Measurements from ENCODE around the gene WDR53. TPM values are rescaled to one million over a fixed set of nuclear protein-coding genes. Genes with fewer than 3 reads are reported as not detected.
"Not testable (repeated sequence)": the region's sequence is repeated elsewhere in the genome, so short reads cannot be mapped to it uniquely, and the experiment has no call there.

Gene WDR53
- total and polyA plus RNA-seq, 5 donors from 2014 or later = 32.3 to 46.0 (median 35.7) TPM

- no peaks in the 10 kb centered on the region for H3K9me3 ChIP-seq (ENCODE audit: control insufficient read depth in 2 of 2, low read length in 2 of 2)
- peak overlapping the region; percentile 44 to 84 (median 54) for H3K27ac Mint-ChIP-seq
- H3K27me3 ChIP-seq (ENCODE audit: control insufficient read depth, insufficient read depth, low read length) = no peaks in the 10 kb centered on the region
- peak; percentile 39 to 85 (median 67) for DNase-seq
- H3K36me3 ChIP-seq (ENCODE audit: control insufficient read depth, insufficient read depth, low read length) = no peaks in the 10 kb centered on the region
- no peaks in the 10 kb centered on the region for H3K9me3 Mint-ChIP-seq
- H3K4me1 Mint-ChIP-seq = peaks cover 8 to 20% (median 12%) of the 10 kb centered on the region in 4 donors
- peaks cover 9% of the 10 kb centered on the region for H3K4me1 ChIP-seq (ENCODE audit: control insufficient read depth, insufficient read depth, low read length, poor library complexity, severe bottlenecking)
- peak overlapping the region in 2 of 4 donors; percentile 36 to 42 for H3K4me3 Mint-ChIP-seq
- H3K4me3 ChIP-seq (ENCODE audit: low read depth, low read length) = peak overlapping the region; percentile 13
- ATAC-seq (ENCODE audit: low read depth in 2 of 2) = peak; percentile 79 to 83
- H3K27ac ChIP-seq (ENCODE audit: insufficient read depth, low read length, poor library complexity, severe bottlenecking) = no peak overlapping the region
- H3K27me3 Mint-ChIP-seq = peaks cover 11% of the 10 kb centered on the region
- H3K36me3 Mint-ChIP-seq = no peaks in the 10 kb centered on the region
These were observed 36.2 kb upstream of the WDR53 start for GRCh38 chr3:196604548-196604947.

- no peaks in the 10 kb centered on the region for H3K36me3 ChIP-seq (ENCODE audit: control insufficient read depth, insufficient read depth, low read length)
- H3K4me1 Mint-ChIP-seq = peaks cover 5 to 14% (median 9%) of the 10 kb centered on the region in 4 donors
- H3K4me3 Mint-ChIP-seq = peak overlapping the region in 1 of 4 donors; percentile 3
These were observed 35.3 kb upstream of the WDR53 start for GRCh38 chr3:196603683-196604082.

GRCh38 chr3:196602673-196603072 is 34.3 kb upstream of the WDR53 start:
- Histone ChIP-seq H3K27ac (ENCODE audit: insufficient read depth, low read length, poor library complexity, severe bottlenecking) (no peak overlapping the region), H3K4me1 (ENCODE audit: control insufficient read depth, insufficient read depth, low read length, poor library complexity, severe bottlenecking) (peaks cover 3% of the 10 kb centered on the region), H3K27me3 (ENCODE audit: control insufficient read depth, insufficient read depth, low read length) (no peaks in the 10 kb centered on the region), H3K36me3 (ENCODE audit: control insufficient read depth, insufficient read depth, low read length) (no peaks in the 10 kb centered on the region), H3K9me3 (ENCODE audit: control insufficient read depth in 2 of 2, low read length in 2 of 2) (no peaks in the 10 kb centered on the region), H3K4me3 (ENCODE audit: low read depth, low read length) (no peak overlapping the region)
- Mint-ChIP-seq H3K27me3 (peaks cover 19% of the 10 kb centered on the region), H3K27ac (no peak overlapping the region), H3K4me3 (no peak overlapping the region), H3K36me3 (peaks cover 3% of the 10 kb centered on the region), H3K9me3 (no peaks in the 10 kb centered on the region), H3K4me1 (peaks cover 11 to 24% (median 19%) of the 10 kb centered on the region in 4 donors)
- no peak for ATAC-seq (ENCODE audit: low read depth in 2 of 2)
- no peak for DNase-seq

More at GRCh38 chr3:196603683-196604082, 35.3 kb upstream of the WDR53 start:
- Histone ChIP-seq H3K4me1 (ENCODE audit: control insufficient read depth, insufficient read depth, low read length, poor library complexity, severe bottlenecking) (peaks cover 3% of the 10 kb centered on the region), H3K4me3 (ENCODE audit: low read depth, low read length) (no peak overlapping the region), H3K27me3 (ENCODE audit: control insufficient read depth, insufficient read depth, low read length) (no peaks in the 10 kb centered on the region), H3K27ac (ENCODE audit: insufficient read depth, low read length, poor library complexity, severe bottlenecking) (no peak overlapping the region), H3K9me3 (ENCODE audit: control insufficient read depth in 2 of 2, low read length in 2 of 2) (no peaks in the 10 kb centered on the region)
- peaks cover 11% of the 10 kb centered on the region for H3K27me3 Mint-ChIP-seq
- DNase-seq = no peak
- H3K36me3 Mint-ChIP-seq = peaks cover under 1% of the 10 kb centered on the region
- no peaks in the 10 kb centered on the region for H3K9me3 Mint-ChIP-seq
- no peak for ATAC-seq (ENCODE audit: low read depth in 2 of 2)
- peak overlapping the region in 1 of 3 donors; percentile 42 for H3K27ac Mint-ChIP-seq

DNA sequence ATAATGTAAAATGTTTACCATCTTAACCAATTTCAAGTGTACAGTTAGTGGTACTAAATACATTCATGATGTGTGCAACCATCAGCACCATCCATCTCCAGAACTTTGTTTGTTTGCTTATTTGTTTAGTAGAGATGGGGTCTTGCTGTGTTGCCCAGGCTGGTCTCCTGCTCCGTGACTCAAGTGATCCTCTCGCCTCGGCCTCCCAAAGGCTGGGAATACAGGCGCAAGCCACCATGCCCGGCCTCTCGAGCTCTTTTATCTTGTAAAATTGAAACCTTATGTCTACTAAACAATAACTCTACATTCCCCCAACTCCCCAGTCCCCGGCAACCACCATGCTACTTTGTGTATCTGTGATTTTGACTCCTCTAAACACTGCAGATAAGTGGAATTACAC is 32.0 kb upstream of the WDR53 start:
- DNase-seq (no peak), ATAC-seq (ENCODE audit: low read depth in 2 of 2) (no peak)
- Mint-ChIP-seq H3K4me3 (no peak overlapping the region), H3K27ac (peak overlapping the region in 1 of 3 donors; percentile 62), H3K4me1 (peaks cover 15 to 33% (median 22%) of the 10 kb centered on the region in 4 donors), H3K27me3 (peaks cover 31% of the 10 kb centered on the region), H3K36me3 (peaks cover 3% of the 10 kb centered on the region), H3K9me3 (no peaks in the 10 kb centered on the region)
- H3K27me3 ChIP-seq (ENCODE audit: control insufficient read depth, insufficient read depth, low read length) = no peaks in the 10 kb centered on the region
- peaks cover 3% of the 10 kb centered on the region for H3K4me1 ChIP-seq (ENCODE audit: control insufficient read depth, insufficient read depth, low read length, poor library complexity, severe bottlenecking)
- no peaks in the 10 kb centered on the region for H3K36me3 ChIP-seq (ENCODE audit: control insufficient read depth, insufficient read depth, low read length)
- H3K4me3 ChIP-seq (ENCODE audit: low read depth, low read length) = no peak overlapping the region
- no peak overlapping the region for H3K27ac ChIP-seq (ENCODE audit: insufficient read depth, low read length, poor library complexity, severe bottlenecking)
- H3K9me3 ChIP-seq (ENCODE audit: control insufficient read depth in 2 of 2, low read length in 2 of 2) = no peaks in the 10 kb centered on the region

DNA sequence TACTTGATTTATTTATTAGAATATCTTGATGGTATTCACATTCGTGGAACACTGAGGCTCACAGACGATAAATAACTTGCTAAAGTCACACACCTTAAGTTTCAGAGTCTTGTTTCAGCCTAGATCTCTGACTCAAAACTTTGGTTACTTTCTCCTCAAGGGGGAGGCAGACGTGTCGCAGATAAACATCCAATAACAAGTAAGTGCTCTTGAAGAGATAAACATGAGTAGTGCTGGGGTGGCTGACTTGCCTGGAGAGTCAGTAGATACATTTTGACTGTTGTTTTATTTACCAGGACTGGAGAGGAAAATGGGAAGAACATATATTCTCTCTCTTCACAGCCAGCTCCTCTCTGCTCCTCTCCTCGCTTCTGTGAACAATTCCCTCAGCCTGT is 31.4 kb upstream of the WDR53 start:
- Histone ChIP-seq H3K4me1 (ENCODE audit: control insufficient read depth, insufficient read depth, low read length, poor library complexity, severe bottlenecking) (peaks cover 2% of the 10 kb centered on the region), H3K27me3 (ENCODE audit: control insufficient read depth, insufficient read depth, low read length) (no peaks in the 10 kb centered on the region), H3K27ac (ENCODE audit: insufficient read depth, low read length, poor library complexity, severe bottlenecking) (no peak overlapping the region), H3K9me3 (ENCODE audit: control insufficient read depth in 2 of 2, low read length in 2 of 2) (no peaks in the 10 kb centered on the region), H3K4me3 (ENCODE audit: low read depth, low read length) (no peak overlapping the region), H3K36me3 (ENCODE audit: control insufficient read depth, insufficient read depth, low read length) (no peaks in the 10 kb centered on the region)
- DNase-seq (peak in 1 of 3 donors; percentile 37), ATAC-seq (ENCODE audit: low read depth in 2 of 2) (no peak)
- Mint-ChIP-seq H3K36me3 (peaks cover 3% of the 10 kb centered on the region), H3K27me3 (peaks cover 28% of the 10 kb centered on the region), H3K4me1 (peaks cover 14 to 32% (median 18%) of the 10 kb centered on the region in 4 donors), H3K4me3 (no peak overlapping the region), H3K27ac (no peak overlapping the region), H3K9me3 (no peaks in the 10 kb centered on the region)

GRCh38 chr3:196597971-196598733 is 29.8 kb upstream of the WDR53 start:
- H3K36me3 ChIP-seq (ENCODE audit: control insufficient read depth, insufficient read depth, low read length); H3K9me3 Mint-ChIP-seq; H3K9me3 ChIP-seq (ENCODE audit: control insufficient read depth in 2 of 2, low read length in 2 of 2); H3K27ac ChIP-seq (ENCODE audit: insufficient read depth, low read length, poor library complexity, severe bottlenecking); H3K36me3 Mint-ChIP-seq; H3K27me3 ChIP-seq (ENCODE audit: control insufficient read depth, insufficient read depth, low read length); H3K4me1 ChIP-seq (ENCODE audit: control insufficient read depth, insufficient read depth, low read length, poor library complexity, severe bottlenecking): not testable (repeated sequence)
- Mint-ChIP-seq H3K4me3 (peak overlapping the region; percentile 79 to 96 (median 91)), H3K27me3 (peaks cover 28% of the 10 kb centered on the region), H3K4me1 (peaks cover 9 to 25% (median 13%) of the 10 kb centered on the region in 4 donors), H3K27ac (peak overlapping the region; percentile 39 to 87 (median 45))
- peak in 1 of 2 donors; percentile 37 for ATAC-seq (ENCODE audit: low read depth in 2 of 2)
- peak; percentile 7 to 75 (median 34) for DNase-seq
- H3K4me3 ChIP-seq (ENCODE audit: low read depth, low read length) = peak overlapping the region; percentile 62

GRCh38 chr3:196596355-196596754 is 28.0 kb upstream of the WDR53 start:
- H3K27me3 ChIP-seq (ENCODE audit: control insufficient read depth, insufficient read depth, low read length) = no peaks in the 10 kb centered on the region
- ATAC-seq (ENCODE audit: low read depth in 2 of 2) (no peak), DNase-seq (peak in 1 of 3 donors; percentile 9)
- H3K36me3 ChIP-seq (ENCODE audit: control insufficient read depth, insufficient read depth, low read length) = no peaks in the 10 kb centered on the region
- Mint-ChIP-seq H3K4me3 (peak overlapping the region in 1 of 4 donors; percentile 1), H3K27ac (peak overlapping the region in 1 of 3 donors; percentile 8), H3K27me3 (peaks cover 28% of the 10 kb centered on the region), H3K9me3 (no peaks in the 10 kb centered on the region), H3K4me1 (peaks cover 9 to 25% (median 13%) of the 10 kb centered on the region in 4 donors), H3K36me3 (peaks cover 3% of the 10 kb centered on the region)
- no peak overlapping the region for H3K27ac ChIP-seq (ENCODE audit: insufficient read depth, low read length, poor library complexity, severe bottlenecking)
- no peak overlapping the region for H3K4me3 ChIP-seq (ENCODE audit: low read depth, low read length)
- no peaks in the 10 kb centered on the region for H3K9me3 ChIP-seq (ENCODE audit: control insufficient read depth in 2 of 2, low read length in 2 of 2)
- no peaks in the 10 kb centered on the region for H3K4me1 ChIP-seq (ENCODE audit: control insufficient read depth, insufficient read depth, low read length, poor library complexity, severe bottlenecking)

- Histone ChIP-seq H3K27me3 (ENCODE audit: control insufficient read depth, insufficient read depth, low read length) (no peaks in the 10 kb centered on the region), H3K4me3 (ENCODE audit: low read depth, low read length) (no peak overlapping the region), H3K27ac (ENCODE audit: insufficient read depth, low read length, poor library complexity, severe bottlenecking) (no peak overlapping the region), H3K36me3 (ENCODE audit: control insufficient read depth, insufficient read depth, low read length) (peaks cover 12% of the 10 kb centered on the region), H3K4me1 (ENCODE audit: control insufficient read depth, insufficient read depth, low read length, poor library complexity, severe bottlenecking) (no peaks in the 10 kb centered on the region), H3K9me3 (ENCODE audit: control insufficient read depth in 2 of 2, low read length in 2 of 2) (no peaks in the 10 kb centered on the region)
- Mint-ChIP-seq H3K9me3 (no peaks in the 10 kb centered on the region), H3K27me3 (peaks cover 4% of the 10 kb centered on the region), H3K36me3 (peaks cover 9% of the 10 kb centered on the region), H3K4me3 (no peak overlapping the region), H3K4me1 (no peaks in the 10 kb centered on the region), H3K27ac (no peak overlapping the region)
- no peak for DNase-seq
- no peak for ATAC-seq (ENCODE audit: low read depth in 2 of 2)
These were observed 21.9 kb upstream of the WDR53 start for GRCh38 chr3:196590279-196590678.
